ENCODE results near the gene UBR4. TPM values are rescaled to one million over a fixed set of nuclear protein-coding genes. Genes with fewer than 3 reads are reported as not detected.

The UBR4 gene
- total and polyA plus RNA-seq, 2 of the 8 experiments (the other 6 are each of a cell fraction or from before 2014, with no cell fraction given) = 139 to 152 TPM

DNA sequence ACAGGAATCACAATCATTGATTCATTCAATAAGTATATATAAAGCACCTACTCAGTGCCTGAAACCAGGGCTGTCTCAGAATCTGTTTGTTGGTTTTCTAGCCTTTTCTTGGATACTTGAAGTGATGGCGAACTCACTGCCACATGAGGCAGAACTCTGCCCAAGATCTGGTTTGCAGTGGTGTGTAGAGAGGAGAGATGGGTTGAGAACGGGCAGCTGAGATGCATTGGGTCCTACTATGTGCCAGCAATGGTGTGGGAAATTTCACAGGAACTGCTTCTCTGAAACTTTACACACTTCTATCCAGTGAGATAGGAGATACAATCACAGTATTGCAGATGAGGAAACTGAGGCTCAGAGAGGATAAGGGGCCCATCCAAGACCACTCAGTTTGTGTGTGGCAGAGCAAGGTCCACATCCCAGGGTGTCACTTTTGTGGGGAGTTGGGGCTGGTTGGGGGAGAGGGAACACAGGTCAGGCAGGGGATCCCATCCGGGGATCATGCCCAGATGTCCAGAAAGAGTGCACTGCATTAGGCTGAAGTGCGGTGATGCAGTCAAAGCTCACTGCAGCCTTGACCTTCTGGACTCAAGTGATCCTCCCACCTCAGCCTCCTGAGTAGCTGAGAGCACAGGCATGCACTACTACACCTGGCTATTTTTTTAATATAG, 169.9 kb downstream of the UBR4 start:
- TF ChIP-seq, protein P1, sequence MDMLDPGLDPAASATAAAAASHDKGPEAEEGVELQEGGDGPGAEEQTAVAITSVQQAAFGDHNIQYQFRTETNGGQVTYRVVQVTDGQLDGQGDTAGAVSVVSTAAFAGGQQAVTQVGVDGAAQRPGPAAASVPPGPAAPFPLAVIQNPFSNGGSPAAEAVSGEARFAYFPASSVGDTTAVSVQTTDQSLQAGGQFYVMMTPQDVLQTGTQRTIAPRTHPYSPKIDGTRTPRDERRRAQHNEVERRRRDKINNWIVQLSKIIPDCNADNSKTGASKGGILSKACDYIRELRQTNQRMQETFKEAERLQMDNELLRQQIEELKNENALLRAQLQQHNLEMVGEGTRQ (IDR thresholded peaks at IDR 0.05; ENCODE audit: low read length) = no peak
- no peak for TF ChIP-seq CBX5 (IDR thresholded peaks at IDR 0.05; ENCODE audit: low read depth, low read length)
- TF ChIP-seq FOSL1 (IDR thresholded peaks at IDR 0.05; ENCODE audit: insufficient read depth, low read depth, low read length) = no peak
- no peak for TF ChIP-seq SIX5 (IDR thresholded peaks at IDR 0.05; ENCODE audit: low read depth, low read length)
- TF ChIP-seq RXRA (IDR thresholded peaks at IDR 0.05; ENCODE audit: insufficient read depth, low read depth, low read length) = no peak
- H3K79me1 ChIP-seq (ENCODE audit: low read depth, low read length) = no peaks in the 10 kb centered on the region
- no peak overlapping the region for H3K14ac ChIP-seq (ENCODE audit: insufficient read length)
- H3K4me2 ChIP-seq (ENCODE audit: insufficient read depth in 1 of 2, low read depth in 2 of 2, low read length in 2 of 2) = no peak overlapping the region
- no peak overlapping the region for H4K8ac ChIP-seq (ENCODE audit: extremely low read depth, insufficient read depth, low read length)
- H3K4me1 ChIP-seq (replicated peaks in 1 of 4; ENCODE audit: control insufficient read depth in 3 of 4, insufficient read depth in 4 of 4, low read length in 3 of 4) = peaks cover 0 to 3% (median 1%) of the 10 kb centered on the region in 4 experiments; a peak in 3 of 7 replicates
- no peak overlapping the region for H2BK12ac ChIP-seq (ENCODE audit: low read depth, low read length)
- H3K4me3 ChIP-seq (ENCODE audit: extremely low read depth in 1 of 4, insufficient read depth in 2 of 4, low read depth in 3 of 4, low read length in 4 of 4) = no peak overlapping the region
- H2BK5ac ChIP-seq (ENCODE audit: low read depth, low read length) = no peak overlapping the region
- no peak overlapping the region for H3K23ac ChIP-seq (ENCODE audit: insufficient read length)
- ChIA-PET CTCF (ENCODE audit: partially characterized antibody) (interaction anchor here (1.0 to 4.2 kb wide), 6 partner anchors 8 to 127 kb away, joined by 3 to 23 read pairs (median 4); no protein-coding TSS in a partner anchor), POLR2A (ENCODE audit: partially characterized antibody) (interaction anchor here (0.9 kb wide), 1 partner anchor 10 kb away, joined by 3 read pairs; no protein-coding TSS in a partner anchor)
- H3K36me3 ChIP-seq (ENCODE audit: control insufficient read depth in 2 of 4, insufficient read depth in 4 of 4, low read length in 3 of 4) = no peaks in the 10 kb centered on the region
- H3K9me3 ChIP-seq (ENCODE audit: insufficient read depth in 2 of 2, low read depth in 1 of 2, low read length in 1 of 2) = no peaks in the 10 kb centered on the region
- H3K9ac ChIP-seq (replicated peaks in 1 of 4; ENCODE audit: extremely low read depth in 1 of 4, low read depth in 3 of 4, low read length in 3 of 4) = no peak overlapping the region
- no peak overlapping the region for H2BK15ac ChIP-seq (ENCODE audit: low read length)
- H3K27me3 ChIP-seq (replicated peaks in 1 of 4; ENCODE audit: control insufficient read depth in 3 of 4, extremely low read depth in 1 of 4, insufficient read depth in 3 of 4, low read length in 3 of 4) = 0 out of 7 replicates have a peak, but pooled peaks cover 0 to 2% (median 0%) of the 10 kb centered on the region in 4 experiments
- no peaks in the 10 kb centered on the region for H4K20me1 ChIP-seq (replicated peaks in 1 of 2; ENCODE audit: control insufficient read depth in 1 of 2, insufficient read depth in 2 of 2, low read length in 2 of 2)
- H4K91ac ChIP-seq (replicated peaks; ENCODE audit: insufficient read length, low read length) = no peak overlapping the region
- H3K18ac ChIP-seq (ENCODE audit: extremely low read depth, low read length) = no peak overlapping the region
- no peak overlapping the region for H2AFZ ChIP-seq (ENCODE audit: low read length)
- DNase-seq (ENCODE audit: low read depth in 1 of 2, low spot score in 2 of 2) (no peak), FAIRE-seq (no peak)
- H3K4ac ChIP-seq (replicated peaks; ENCODE audit: insufficient read length, low read depth, low read length) = no peak overlapping the region
- no peaks in the 10 kb centered on the region for H3K23me2 ChIP-seq (ENCODE audit: low read depth, low read length)
- H2BK120ac ChIP-seq (replicated peaks; ENCODE audit: low read depth, low read length) = no peak overlapping the region
- no peak overlapping the region for H4K5ac ChIP-seq (ENCODE audit: insufficient read length, low read depth, low read length)
- H3K79me2 ChIP-seq (ENCODE audit: control insufficient read depth in 1 of 2, insufficient read depth in 2 of 2, low read length in 2 of 2) = no peaks in the 10 kb centered on the region
- no peak overlapping the region for H2BK20ac ChIP-seq (ENCODE audit: low read length)
- H3K27ac ChIP-seq (ENCODE audit: low read depth, low read length) = no peak overlapping the region
- H2AK5ac ChIP-seq (ENCODE audit: low read depth, low read length) = no peak overlapping the region
- no peak overlapping the region for H3K56ac ChIP-seq (replicated peaks; ENCODE audit: insufficient read length, low read depth, low read length)
- WGBS, 2 experiments (ENCODE audit: extremely low coverage in 1 of 2, insufficient coverage in 1 of 2, insufficient read length in 1 of 2, insufficient replicate concordance in 2 of 2, low coverage in 1 of 2, low lambda C conversion rate in 2 of 2, missing lambda C conversion rate in 1 of 2) = 86% methylated on average over 4 of the region's 4 CpGs; no CpG with 5 or more reads in 1 of the 2 experiments
